HG03039 (cell line): ENCODE data around the gene EMD.
"Not testable (repeated sequence)": the region's sequence is repeated elsewhere in the genome, so short reads cannot be mapped to it uniquely, and the experiment has no call there.

Experiments
- ATAC-seq: cut with Tn5 transposase; IDR thresholded peaks from one replicate; pipeline ENCODE4 v1.9.1; 2021; ENCODE audit warnings: mild to moderate bottlenecking, moderate library complexity; ENCODE audit not compliant: unreplicated experiment

Gene EMD

GRCh38 chrX:154378799-154379568 is at the start of gene EMD:
TSS of gene EMD (plus strand) at chrX:154379295. CDS start at chrX:154379485, 190 bp downstream.
- ATAC-seq: peak; percentile 79

- ATAC-seq: no peak
Observed at GRCh38 chrX:154332561-154332960, 46.5 kb upstream of the EMD start.

GRCh38 chrX:154333116-154333515 is 46.0 kb upstream of the EMD start:
- ATAC-seq: no peak

GRCh38 chrX:154333837-154334271 is 45.2 kb upstream of the EMD start:
- no peak for ATAC-seq

GRCh38 chrX:154334496-154334895 is 44.6 kb upstream of the EMD start:
- no peak for ATAC-seq

GRCh38 chrX:154341399-154342298 is 37.4 kb upstream of the EMD start:
- peak; percentile 65 for ATAC-seq

- not testable (repeated sequence) for ATAC-seq
Observed at GRCh38 chrX:154343063-154343462, 36.0 kb upstream of the EMD start.

GRCh38 chrX:154343620-154344019 is 35.5 kb upstream of the EMD start:
- not testable (repeated sequence) for ATAC-seq

- no peak for ATAC-seq
Observed at GRCh38 chrX:154348114-154348531, 31.0 kb upstream of the EMD start.

GRCh38 chrX:154348646-154349358 is 30.3 kb upstream of the EMD start:
- ATAC-seq: no peak

GRCh38 chrX:154349359-154349935 is 29.6 kb upstream of the EMD start:
- no peak for ATAC-seq

GRCh38 chrX:154349979-154350378 is 29.1 kb upstream of the EMD start:
- ATAC-seq: no peak

GRCh38 chrX:154350429-154351182 is 28.5 kb upstream of the EMD start:
- ATAC-seq: no peak

- ATAC-seq: no peak
Observed at GRCh38 chrX:154351183-154352011, 27.7 kb upstream of the EMD start.

GRCh38 chrX:154352012-154352401 is 27.1 kb upstream of the EMD start:
- ATAC-seq: no peak

- ATAC-seq: no peak
Observed at GRCh38 chrX:154352466-154352865, 26.6 kb upstream of the EMD start.

- no peak for ATAC-seq
Observed at GRCh38 chrX:154353172-154353843, 25.8 kb upstream of the EMD start.

- ATAC-seq: no peak
Observed at GRCh38 chrX:154354013-154354412, 25.1 kb upstream of the EMD start.

- no peak for ATAC-seq
Observed at GRCh38 chrX:154354516-154354915, 24.6 kb upstream of the EMD start.
